ENCODE data around the gene YTHDC1.

YTHDC1 gene

GRCh38 chr4:68352791-68353190 lies 2.9 kb upstream of the YTHDC1 start:
- no peak for DNase-seq

- peak; percentile 13 for DNase-seq
These were observed 626 bp downstream of the YTHDC1 start for GRCh38 chr4:68349279-68349648.

DNA sequence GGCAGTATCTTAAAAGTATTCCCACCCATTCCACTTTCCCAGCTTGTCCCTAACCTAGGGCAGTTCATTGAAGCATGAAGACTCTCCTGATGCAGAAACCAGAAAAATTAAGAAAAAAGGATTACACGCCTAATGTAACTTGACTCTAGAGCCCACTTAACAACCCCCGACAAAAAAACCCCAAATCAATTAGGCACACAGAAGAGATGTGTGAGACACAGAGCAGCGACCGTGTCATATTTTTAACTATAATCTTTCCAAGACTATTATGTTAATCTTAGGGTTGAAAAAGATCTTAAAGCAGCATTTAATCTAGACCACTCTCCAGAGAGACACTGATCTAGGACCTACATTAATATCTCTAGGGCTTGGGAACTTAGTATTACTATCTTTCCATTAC lies 1.3 kb downstream of the YTHDC1 start:
- no peak for DNase-seq

- DNase-seq = no peak
These were observed 2.0 kb downstream of the YTHDC1 start for GRCh38 chr4:68347845-68348244.

- peak; percentile 4 for DNase-seq
These were observed 3.4 kb downstream of the YTHDC1 start for GRCh38 chr4:68346461-68346860.

GRCh38 chr4:68344785-68345184 lies 5.1 kb downstream of the YTHDC1 start:
- no peak for DNase-seq

- DNase-seq = no peak
These were observed 5.8 kb downstream of the YTHDC1 start for GRCh38 chr4:68344049-68344448.

DNA sequence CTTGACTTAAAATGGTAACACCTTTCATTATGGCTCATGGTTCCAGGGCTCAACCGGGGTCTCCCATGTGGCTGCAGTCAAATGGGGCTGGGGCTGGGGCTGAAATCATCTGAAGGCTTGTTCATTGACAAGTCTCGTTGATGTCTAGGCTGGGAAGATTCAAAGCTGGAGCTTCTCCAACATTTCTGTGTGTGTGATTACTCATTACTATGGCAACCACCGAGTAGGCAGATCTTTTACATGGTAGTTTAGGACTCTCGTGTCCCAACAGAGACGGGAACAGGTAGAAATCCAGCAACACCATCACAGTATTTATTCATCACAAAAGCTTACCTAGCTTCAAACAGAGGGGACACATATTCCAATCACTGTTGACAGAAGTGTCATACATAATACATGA lies 7.8 kb downstream of the YTHDC1 start:
- no peak for DNase-seq

DNA sequence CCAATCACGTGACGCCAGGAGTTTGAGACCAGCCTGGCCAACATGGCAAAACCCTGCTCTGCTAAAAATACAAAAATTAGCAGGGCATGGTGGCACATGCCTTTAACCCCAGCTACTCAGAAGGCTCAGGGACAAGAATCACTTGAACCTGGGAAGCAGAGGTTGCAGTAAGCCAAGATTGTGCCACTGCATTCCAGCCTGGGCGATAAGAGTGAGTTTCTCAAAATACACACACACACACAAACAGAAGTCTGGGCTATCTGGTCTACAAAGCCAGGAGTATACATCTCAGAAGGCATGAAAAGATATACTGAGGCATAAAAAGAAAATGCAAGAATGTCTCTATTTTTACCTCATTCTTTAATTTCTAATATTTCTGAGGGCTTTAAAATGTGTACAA lies 11.3 kb downstream of the YTHDC1 start:
- no peak for DNase-seq

DNA sequence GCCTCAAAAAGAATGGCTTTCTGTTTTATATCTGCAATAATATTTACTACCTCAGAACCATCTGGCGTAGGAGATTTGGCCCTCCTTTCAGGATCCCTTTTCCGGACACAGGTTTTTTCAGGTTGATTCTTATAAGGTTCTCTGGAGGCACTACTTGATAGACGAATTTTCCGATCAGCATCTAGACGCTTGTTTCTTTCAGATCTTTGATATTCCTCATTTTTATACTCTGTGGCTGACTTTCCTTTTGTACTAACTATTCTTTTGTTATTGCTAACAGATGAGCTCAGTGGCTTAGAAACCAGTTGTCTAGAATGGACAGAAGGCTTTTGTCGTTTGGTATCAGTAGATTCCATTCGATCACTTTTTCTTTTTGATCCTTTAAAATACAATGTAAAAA lies 12.4 kb downstream of the YTHDC1 start:
- no peak for DNase-seq

DNA sequence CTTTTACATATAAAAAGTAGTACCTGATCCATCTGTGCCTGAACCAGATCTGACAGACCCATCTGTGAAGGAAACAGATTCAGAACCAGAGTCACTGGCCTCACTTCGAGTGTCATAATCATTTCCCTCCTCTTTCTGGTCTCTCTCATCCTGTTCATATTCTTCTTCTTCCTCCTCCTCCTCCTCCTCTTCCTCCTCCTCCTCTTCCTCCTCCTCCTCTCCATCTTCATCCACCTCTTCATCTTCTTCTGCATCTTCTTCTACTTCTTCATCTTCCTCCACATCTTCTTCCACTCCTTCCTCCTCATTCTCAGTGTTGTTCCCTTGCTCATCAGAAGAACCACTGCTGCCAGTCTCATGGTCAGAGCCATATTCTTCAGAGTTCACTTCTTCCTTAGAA lies 12.9 kb downstream of the YTHDC1 start:
- DNase-seq = no peak

- no peak for DNase-seq
These were observed 13.4 kb downstream of the YTHDC1 start for GRCh38 chr4:68336530-68336929.

DNA sequence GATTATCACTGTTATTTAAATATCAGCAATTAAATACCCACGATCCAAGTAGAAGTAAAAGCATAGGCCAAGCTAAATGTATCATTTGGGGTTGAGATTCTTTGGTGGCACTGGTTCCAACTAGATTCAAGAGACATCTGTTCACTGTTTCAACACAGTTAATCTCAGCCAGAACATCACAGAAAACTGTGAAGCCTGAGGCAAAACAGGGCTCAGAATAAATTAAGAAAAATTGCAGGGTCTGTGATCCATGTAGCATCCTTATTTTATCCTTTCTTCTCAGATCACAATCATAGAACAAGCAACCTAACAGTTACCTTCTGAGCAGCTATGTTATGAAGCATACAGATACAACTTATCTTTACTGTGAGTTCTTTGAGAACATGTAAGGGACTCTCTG lies 23.7 kb downstream of the YTHDC1 start:
- DNase-seq = no peak

DNA sequence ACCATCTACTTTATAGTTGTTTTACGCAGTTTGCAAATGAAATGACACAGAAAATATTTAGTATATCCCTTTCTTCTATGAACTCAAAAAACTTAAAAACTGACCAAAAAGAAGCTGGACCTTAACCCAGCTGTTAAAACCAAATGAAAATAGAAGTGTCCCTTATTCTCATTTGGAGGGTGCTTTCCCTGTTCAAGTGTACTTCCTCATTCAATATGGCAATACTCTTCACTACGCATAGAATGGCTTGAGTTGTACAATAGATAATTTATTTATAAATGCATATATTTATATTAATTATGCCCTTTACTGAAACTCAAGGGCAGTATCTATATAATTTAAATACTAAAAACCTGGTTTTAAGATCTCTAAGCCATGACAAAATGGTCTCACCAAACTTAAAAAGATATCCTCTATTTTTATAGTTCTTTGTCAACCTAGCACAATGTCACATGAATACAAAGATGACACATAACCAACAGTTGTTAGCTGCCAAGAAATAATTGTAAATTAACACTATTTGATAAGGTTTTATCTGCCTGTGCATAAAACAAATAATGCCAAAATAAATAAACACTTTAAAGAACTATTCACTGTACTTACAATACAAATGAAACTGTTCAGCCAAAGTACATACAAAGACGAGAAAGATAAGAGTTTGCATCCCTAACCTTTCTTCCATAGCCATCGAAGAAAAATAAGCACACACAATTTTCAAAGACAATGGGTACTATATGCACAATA lies 25.2 kb downstream of the YTHDC1 start:
- no peak for DNase-seq

- no peak for DNase-seq
These were observed 30.9 kb downstream of the YTHDC1 start for GRCh38 chr4:68319040-68319439.

DNA sequence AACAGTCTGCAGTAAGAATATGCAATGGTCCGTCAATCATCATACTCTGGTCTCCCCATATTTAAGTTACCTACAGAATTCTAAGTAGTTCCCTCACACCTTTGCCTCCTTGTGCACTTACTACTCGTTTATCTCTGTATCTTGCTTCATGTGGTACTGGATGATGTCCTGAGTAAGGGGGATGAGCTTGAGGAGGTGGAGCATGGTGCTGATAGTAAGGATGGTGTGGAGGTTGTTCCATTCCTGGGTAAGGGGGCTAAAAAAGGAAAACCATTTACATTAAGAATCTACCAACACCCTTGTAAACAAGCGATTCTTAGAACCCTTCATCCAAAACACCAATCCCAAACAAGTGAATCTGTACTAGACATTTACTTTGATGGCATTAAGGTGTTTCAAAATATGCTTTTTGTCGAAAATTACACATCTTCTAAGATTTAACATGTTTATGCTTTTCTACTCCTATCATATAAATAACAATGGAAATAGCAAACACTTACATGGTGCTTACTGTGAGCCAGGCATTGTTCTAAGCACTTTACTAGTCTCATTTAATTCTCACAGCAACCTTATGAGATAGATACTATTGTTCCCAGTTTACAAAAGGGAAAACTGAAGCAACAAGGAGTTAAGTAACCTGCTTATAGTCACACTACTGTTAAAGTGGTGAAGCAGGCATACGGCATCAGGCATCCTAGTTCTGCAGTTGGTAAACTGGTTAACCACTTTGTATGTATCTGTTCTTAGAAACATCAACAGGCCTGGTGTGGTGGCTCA lies 33.5 kb downstream of the YTHDC1 start:
- no peak for DNase-seq

DNA sequence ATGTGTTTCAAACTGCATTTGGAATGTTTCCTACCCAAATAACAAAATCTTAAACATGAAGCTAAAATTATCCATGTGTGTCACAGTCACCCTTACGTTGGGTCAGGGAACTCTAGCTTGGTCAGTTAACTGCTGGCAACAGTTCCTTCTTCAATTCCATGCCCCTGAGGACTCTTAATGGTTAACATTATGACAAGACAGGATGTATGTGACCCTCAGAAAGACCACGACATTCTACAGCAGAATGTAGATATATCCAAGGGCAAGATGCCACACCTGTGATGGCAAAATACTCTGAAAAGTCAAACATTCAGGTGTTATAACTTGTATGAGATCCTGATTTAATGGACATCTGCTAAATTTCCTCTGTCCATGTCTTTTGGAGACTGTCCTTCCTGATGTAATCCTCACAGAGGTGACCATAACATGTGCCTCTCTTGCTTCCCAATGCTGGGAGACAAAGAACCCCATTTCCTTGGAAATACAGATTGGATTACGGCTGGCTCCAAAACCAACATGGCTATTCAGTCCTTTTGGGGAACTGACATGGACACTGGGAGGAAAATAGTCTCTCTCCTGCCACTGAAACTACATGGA lies 39.1 kb downstream of the YTHDC1 start:
- no peak for DNase-seq

GRCh38 chr4:68304731-68305130 lies 45.2 kb downstream of the YTHDC1 start:
- DNase-seq = no peak

DNA sequence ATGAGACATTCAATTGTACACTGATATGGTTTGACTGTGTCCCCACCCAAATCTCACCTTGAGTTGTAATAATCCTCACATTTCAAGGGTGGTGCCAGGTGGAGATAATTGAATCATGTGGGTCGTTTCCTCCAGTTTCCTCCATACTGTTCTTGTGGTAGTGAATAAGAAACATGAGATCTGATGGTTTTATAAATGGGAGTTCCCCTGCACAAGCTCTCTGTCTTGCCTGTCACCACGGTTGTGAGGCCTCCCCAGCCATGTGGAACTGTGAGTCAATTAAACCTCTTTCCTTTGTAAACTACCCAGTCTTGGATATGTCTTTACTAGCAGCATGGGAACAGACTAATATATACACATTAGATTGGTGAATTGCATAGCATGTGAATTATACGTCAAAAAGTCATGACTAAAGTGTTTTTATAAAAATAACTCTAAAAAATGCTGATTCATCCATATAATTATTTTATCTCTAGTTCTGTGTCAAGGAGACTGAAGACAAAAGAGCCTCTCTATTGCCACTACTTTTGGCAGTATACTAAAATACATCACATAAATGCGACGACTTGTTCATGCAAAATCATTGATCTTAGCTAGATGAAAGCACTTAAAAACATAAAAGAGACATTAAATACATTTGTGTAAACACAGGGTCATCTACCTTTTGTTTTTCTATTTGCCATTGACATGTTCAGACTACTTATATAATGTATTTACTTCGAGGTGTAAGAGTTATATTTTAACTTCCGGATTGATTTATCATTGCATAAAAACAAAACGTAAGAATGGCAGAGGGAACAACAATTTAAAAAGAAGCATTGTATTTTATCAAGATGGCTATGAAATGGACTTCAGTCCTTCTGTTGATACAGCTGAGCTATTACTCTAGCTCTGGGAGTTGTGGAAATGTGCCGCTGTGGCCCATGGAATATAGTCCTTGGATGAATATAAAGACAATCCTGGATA lies 50.1 kb downstream of the YTHDC1 start:
- DNase-seq = no peak

DNA sequence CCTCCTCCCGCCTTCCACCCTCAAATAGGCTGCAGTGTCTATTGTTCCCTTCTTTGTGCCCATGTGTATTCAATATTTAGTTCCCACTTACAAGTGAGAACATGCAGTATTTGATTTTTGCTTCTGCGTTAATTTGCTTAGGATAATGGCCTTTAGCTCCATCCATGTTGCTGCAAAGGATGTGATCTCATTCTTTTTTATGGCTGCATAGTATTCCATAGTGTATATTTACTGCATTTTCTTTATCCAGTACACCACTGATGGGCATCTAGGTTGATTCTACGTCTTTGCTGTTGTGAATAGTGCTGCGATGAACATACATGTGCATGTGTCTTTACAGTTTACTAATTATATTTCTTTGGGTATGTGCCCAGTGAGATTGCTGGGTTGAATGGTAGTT lies 52.8 kb downstream of the YTHDC1 start:
- no peak for DNase-seq

DNA sequence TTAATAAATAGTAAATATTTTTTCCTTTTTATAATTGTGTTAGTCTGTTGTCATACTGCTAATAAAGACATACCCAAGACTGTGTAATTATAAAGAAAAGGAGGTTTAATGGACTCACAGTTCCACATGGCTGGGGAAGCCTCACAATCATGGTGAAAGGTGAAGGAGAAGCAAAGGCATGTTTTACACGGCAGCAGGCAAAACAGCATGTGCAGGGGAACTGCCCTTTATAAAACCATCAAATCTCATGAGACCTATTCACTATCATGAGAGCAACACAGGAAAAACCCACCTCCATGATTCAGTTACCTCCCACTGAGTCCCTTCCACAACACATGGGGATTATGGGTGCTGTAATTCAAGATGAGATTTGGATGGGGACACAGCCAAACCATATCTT lies 58.6 kb downstream of the YTHDC1 start:
- DNase-seq = no peak

DNA sequence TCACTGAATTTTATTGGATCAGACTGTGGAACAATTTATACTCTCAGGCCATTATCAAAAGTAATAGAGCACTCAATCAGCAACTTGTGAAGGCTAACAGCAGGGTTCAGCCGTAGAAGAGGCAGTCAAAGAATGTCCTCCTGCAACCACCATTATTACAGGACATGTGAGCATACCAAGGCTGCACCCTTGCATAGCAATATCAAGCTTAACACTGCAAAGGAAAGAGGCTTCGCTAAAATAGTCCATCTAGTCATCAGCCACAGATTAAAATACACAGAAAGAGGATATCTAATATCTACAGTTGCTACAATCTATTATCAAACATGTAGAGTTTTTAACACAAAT lies 61.5 kb downstream of the YTHDC1 start:
- no peak for DNase-seq

DNA sequence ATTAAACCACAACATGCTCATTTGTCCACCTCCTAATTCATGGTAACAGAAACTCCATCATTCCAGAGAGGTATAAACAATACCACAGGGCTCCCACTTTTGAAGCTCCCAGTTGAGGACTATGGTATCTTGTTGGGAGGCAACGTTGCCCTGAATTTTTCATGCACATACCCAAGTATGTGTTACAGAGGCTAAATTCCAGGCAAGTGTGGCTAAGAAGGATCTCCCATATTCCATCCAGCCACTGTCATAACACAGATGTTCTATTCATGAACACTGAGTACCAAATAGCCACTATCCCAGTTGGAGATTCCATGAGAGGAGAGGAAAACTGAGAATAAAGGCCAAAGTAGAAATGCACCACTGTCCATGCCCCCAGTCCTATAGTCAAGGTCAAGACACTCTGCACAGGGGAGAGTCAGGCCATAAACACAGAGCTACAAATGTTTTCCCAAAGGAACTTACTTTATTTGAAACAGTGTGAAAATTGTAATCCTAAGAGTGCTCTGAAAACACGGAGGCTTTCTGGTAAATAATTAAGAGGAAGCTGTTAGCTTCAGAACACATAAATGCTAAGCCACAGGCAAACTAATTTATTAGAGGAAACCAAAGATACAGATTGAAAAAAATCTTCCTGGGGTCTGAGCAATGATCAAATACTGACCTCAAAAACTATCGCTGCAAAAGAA lies 62.0 kb downstream of the YTHDC1 start:
- DNase-seq = no peak
